SK-N-SH treated with all-trans-retinoic acid at 6 μM for 48 hours (cell line): ENCODE measurements around the gene NKX1-2.

Experiments
- ARNTL ChIP-seq: fragments of 450-650 bp; formaldehyde crosslinking; IDR thresholded peaks from 2 replicates; pipeline ENCODE4 v1.5.0; 2020; ENCODE audit warnings: low read depth, mild to moderate bottlenecking, moderate library complexity, borderline replicate concordance
- CSDC2 ChIP-seq: fragments of 250-450 bp; sonication (Bioruptor Pico); IDR thresholded peaks from 2 replicates; pipeline ENCODE4 v1.5.0; 2020; ENCODE audit warnings: mild to moderate bottlenecking, moderate library complexity
- RARB ChIP-seq: fragments of 250-450 bp; sonication (Bioruptor Pico); IDR thresholded peaks from 2 replicates; pipeline ENCODE4 v1.8.0; 2021; ENCODE audit warnings: mild to moderate bottlenecking, moderate library complexity
- ZFP3 ChIP-seq: fragments of 250-450 bp; sonication (Bioruptor Pico); IDR thresholded peaks from 2 replicates; pipeline ENCODE4 v1.5.0; 2020; ENCODE audit warnings: mild to moderate bottlenecking, moderate library complexity
- TF ChIP-seq, protein P1 (sequence below): fragments of 250-450 bp; sonication (Bioruptor Pico); IDR thresholded peaks from 2 replicates; pipeline ENCODE4 v1.8.0; 2020; ENCODE audit warnings: mild to moderate bottlenecking, moderate library complexity, borderline replicate concordance
- TF ChIP-seq, protein P2 (sequence below): fragments of 250-450 bp; sonication (Bioruptor Pico); IDR thresholded peaks from 2 replicates; pipeline ENCODE4 v1.5.1; 2021; ENCODE audit warnings: mild to moderate bottlenecking, moderate library complexity
- TF ChIP-seq, protein P3 (sequence below): fragments of 250-450 bp; sonication (Bioruptor Pico); IDR thresholded peaks from 2 replicates; pipeline ENCODE4 v1.5.0; 2020; ENCODE audit warnings: mild to moderate bottlenecking, moderate library complexity
- TF ChIP-seq, protein P4 (sequence below): fragments of 250-450 bp; sonication (Bioruptor Pico); IDR thresholded peaks from 2 replicates; pipeline ENCODE4 v1.5.1; 2020; ENCODE audit warnings: low read depth, mild to moderate bottlenecking, moderate library complexity

DNA sequence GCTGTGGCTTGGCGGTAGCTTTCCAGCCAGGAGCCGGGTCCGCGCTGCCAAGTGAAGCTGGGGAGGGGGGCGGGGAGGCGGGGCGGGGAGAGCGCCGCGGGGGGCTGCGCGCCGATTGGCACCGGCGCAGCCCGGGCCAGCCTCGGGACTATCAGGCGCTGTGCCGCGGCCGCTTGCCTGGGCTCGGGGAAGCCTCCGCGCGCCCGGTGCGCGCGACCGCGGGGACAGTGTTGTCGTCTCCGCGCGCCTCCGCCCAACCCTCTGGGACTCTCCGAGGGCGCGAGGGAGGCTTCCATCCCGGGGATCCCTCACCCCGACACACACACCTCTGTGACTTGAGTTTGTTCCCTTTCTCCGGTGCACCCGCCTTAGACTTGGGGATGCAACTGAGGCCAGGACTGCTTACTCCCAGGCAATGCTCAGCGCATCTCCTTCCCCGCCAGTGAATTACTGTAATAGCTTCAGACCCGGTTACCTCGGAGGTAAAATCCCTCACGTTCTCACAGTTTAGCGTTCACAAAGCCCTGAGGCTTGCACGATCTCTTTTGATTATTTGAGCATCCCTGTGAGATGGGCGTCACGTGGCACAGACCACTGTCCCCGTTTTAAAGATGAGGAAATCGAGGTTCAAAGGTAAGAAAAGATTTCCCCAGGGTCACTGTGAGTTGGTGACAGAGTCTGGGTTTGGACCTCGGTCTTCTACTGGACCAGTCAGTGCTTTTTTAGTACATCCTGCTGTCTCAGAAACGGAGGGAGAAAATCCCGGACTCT lies at the start of gene NKX1-2:
- TF ChIP-seq, protein P1, sequence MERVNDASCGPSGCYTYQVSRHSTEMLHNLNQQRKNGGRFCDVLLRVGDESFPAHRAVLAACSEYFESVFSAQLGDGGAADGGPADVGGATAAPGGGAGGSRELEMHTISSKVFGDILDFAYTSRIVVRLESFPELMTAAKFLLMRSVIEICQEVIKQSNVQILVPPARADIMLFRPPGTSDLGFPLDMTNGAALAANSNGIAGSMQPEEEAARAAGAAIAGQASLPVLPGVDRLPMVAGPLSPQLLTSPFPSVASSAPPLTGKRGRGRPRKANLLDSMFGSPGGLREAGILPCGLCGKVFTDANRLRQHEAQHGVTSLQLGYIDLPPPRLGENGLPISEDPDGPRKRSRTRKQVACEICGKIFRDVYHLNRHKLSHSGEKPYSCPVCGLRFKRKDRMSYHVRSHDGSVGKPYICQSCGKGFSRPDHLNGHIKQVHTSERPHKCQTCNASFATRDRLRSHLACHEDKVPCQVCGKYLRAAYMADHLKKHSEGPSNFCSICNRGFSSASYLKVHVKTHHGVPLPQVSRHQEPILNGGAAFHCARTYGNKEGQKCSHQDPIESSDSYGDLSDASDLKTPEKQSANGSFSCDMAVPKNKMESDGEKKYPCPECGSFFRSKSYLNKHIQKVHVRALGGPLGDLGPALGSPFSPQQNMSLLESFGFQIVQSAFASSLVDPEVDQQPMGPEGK (CRISPR knock-in tag) = no peak
- TF ChIP-seq ARNTL (CRISPR knock-in tag) (no peak), ZFP3 (CRISPR knock-in tag) (no peak), RARB (CRISPR knock-in tag) (no peak), CSDC2 (CRISPR knock-in tag) (no peak)
- TF ChIP-seq, protein P2, sequence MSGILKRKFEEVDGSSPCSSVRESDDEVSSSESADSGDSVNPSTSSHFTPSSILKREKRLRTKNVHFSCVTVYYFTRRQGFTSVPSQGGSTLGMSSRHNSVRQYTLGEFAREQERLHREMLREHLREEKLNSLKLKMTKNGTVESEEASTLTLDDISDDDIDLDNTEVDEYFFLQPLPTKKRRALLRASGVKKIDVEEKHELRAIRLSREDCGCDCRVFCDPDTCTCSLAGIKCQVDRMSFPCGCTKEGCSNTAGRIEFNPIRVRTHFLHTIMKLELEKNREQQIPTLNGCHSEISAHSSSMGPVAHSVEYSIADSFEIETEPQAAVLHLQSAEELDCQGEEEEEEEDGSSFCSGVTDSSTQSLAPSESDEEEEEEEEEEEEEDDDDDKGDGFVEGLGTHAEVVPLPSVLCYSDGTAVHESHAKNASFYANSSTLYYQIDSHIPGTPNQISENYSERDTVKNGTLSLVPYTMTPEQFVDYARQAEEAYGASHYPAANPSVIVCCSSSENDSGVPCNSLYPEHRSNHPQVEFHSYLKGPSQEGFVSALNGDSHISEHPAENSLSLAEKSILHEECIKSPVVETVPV (CRISPR knock-in tag) = no peak
- TF ChIP-seq, protein P3, sequence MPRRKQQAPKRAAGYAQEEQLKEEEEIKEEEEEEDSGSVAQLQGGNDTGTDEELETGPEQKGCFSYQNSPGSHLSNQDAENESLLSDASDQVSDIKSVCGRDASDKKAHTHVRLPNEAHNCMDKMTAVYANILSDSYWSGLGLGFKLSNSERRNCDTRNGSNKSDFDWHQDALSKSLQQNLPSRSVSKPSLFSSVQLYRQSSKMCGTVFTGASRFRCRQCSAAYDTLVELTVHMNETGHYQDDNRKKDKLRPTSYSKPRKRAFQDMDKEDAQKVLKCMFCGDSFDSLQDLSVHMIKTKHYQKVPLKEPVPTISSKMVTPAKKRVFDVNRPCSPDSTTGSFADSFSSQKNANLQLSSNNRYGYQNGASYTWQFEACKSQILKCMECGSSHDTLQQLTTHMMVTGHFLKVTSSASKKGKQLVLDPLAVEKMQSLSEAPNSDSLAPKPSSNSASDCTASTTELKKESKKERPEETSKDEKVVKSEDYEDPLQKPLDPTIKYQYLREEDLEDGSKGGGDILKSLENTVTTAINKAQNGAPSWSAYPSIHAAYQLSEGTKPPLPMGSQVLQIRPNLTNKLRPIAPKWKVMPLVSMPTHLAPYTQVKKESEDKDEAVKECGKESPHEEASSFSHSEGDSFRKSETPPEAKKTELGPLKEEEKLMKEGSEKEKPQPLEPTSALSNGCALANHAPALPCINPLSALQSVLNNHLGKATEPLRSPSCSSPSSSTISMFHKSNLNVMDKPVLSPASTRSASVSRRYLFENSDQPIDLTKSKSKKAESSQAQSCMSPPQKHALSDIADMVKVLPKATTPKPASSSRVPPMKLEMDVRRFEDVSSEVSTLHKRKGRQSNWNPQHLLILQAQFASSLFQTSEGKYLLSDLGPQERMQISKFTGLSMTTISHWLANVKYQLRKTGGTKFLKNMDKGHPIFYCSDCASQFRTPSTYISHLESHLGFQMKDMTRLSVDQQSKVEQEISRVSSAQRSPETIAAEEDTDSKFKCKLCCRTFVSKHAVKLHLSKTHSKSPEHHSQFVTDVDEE (CRISPR knock-in tag) = no peak
- TF ChIP-seq, protein P4, sequence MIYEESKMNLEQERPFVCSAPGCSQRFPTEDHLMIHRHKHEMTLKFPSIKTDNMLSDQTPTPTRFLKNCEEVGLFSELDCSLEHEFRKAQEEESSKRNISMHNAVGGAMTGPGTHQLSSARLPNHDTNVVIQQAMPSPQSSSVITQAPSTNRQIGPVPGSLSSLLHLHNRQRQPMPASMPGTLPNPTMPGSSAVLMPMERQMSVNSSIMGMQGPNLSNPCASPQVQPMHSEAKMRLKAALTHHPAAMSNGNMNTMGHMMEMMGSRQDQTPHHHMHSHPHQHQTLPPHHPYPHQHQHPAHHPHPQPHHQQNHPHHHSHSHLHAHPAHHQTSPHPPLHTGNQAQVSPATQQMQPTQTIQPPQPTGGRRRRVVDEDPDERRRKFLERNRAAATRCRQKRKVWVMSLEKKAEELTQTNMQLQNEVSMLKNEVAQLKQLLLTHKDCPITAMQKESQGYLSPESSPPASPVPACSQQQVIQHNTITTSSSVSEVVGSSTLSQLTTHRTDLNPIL (CRISPR knock-in tag) = no peak
